Epithelial cell of proximal tubule (primary cell): ENCODE results near the gene PER3. TPM values are rescaled to one million over a fixed set of nuclear protein-coding genes. Genes with fewer than 3 reads are reported as not detected.

ENCODE experiments used
- DNase-seq: peaks from one replicate; pipeline ENCODE4 v3.0.0-alpha.2; 2011; ENCODE audit warnings: low read depth
- H3K4me3 ChIP-seq: 2 replicates; pipeline ENCODE4 v1.5.1; 2011; ENCODE audit warnings: low read depth, mild to moderate bottlenecking, low read length
- CTCF ChIP-seq: conservative IDR thresholded peaks from 2 replicates; pipeline ENCODE4 v1.5.1; 2012; ENCODE audit warnings: low read depth, mild to moderate bottlenecking, low read length
- total RNA-seq: library from RNA; depleted of rRNA; stranded (reverse); fragments of >200 nt; gene quantifications from 2 replicates; pipeline ENCODE4 v1.2.3, GENCODE V29; 2015

Gene PER3
- total RNA-seq, 1 donor from 2014 or later: 2.5 TPM

- no peak overlapping the region for H3K4me3 ChIP-seq
- peak; percentile 57 for TF ChIP-seq CTCF
- no peak for DNase-seq
These were observed 24.3 kb downstream of the PER3 start for GRCh38 chr1:7808253-7808844.

- H3K4me3 ChIP-seq: no peak overlapping the region
- DNase-seq: no peak
- TF ChIP-seq CTCF: no peak
These were observed 25.7 kb downstream of the PER3 start for GRCh38 chr1:7809742-7810141.

- no peak for TF ChIP-seq CTCF
- H3K4me3 ChIP-seq: no peak overlapping the region
- no peak for DNase-seq
These were observed 26.3 kb downstream of the PER3 start for GRCh38 chr1:7810395-7810794.

GRCh38 chr1:7811476-7811875 lies 27.4 kb downstream of the PER3 start:
- no peak for DNase-seq
- TF ChIP-seq CTCF: no peak
- H3K4me3 ChIP-seq: no peak overlapping the region

GRCh38 chr1:7813677-7814373 lies 29.7 kb downstream of the PER3 start:
- H3K4me3 ChIP-seq: no peak overlapping the region
- TF ChIP-seq CTCF: no peak
- DNase-seq: no peak

- TF ChIP-seq CTCF: no peak
- no peak for DNase-seq
- H3K4me3 ChIP-seq: no peak overlapping the region
These were observed 37.2 kb downstream of the PER3 start for GRCh38 chr1:7821282-7821681.

GRCh38 chr1:7824701-7825100 lies 40.6 kb downstream of the PER3 start:
- no peak overlapping the region for H3K4me3 ChIP-seq
- no peak for TF ChIP-seq CTCF
- no peak for DNase-seq
